ENCODE results near the gene GEMIN7.

The GEMIN7 gene

DNA sequence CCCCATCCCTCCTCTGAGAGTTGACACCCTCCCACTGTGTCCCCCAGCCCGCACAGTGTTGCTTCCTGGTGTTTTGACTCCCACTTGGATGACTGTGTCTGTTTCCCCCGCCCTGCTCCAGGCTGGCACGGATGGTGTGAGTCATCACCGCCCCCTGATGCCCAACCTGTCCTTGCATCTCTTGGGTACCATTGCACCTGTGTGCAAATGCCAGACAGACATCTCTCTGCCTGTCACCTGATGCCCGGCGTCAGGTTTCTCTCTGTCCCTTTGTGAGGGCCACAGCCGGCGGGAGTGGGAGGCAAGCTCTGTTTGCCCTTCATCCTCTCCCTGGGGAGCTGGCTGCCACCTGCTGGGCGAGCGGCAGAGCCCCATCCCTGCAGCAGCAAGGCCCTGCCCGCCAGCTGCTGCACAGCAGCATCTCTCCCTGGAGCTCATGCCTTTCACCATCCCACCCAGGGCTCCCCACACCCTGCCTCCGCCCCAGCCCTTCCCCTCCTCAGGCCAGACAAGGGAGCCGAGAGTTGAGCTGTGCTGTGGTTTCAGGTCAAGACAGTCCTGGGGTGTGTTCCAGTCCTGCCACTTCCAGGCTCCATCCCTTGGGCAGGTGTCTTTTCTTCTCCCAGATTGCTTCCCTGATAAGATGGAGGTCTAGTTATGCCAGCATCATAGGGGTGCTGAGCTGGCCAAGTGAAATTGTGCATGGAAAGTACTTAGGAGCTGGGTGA is 52.0 kb downstream of the GEMIN7 start:
- no peak for DNase-seq (ENCODE audit: low read depth)
- TF ChIP-seq CTCF (conservative IDR thresholded peaks at IDR 0.05; ENCODE audit: low read depth, low read length) = peak; percentile 65
- no peak overlapping the region for H3K4me3 ChIP-seq (ENCODE audit: low read length)

GRCh38 chr19:45133661-45134060 is 54.6 kb downstream of the GEMIN7 start:
- TF ChIP-seq CTCF (conservative IDR thresholded peaks at IDR 0.05; ENCODE audit: low read depth, low read length) = no peak
- H3K4me3 ChIP-seq (ENCODE audit: low read length) = no peak overlapping the region
- DNase-seq (ENCODE audit: low read depth) = no peak

GRCh38 chr19:45135176-45135885 is 56.3 kb downstream of the GEMIN7 start:
- no peak overlapping the region for H3K4me3 ChIP-seq (ENCODE audit: low read length)
- no peak for DNase-seq (ENCODE audit: low read depth)
- no peak for TF ChIP-seq CTCF (conservative IDR thresholded peaks at IDR 0.05; ENCODE audit: low read depth, low read length)

GRCh38 chr19:45136507-45137178 is 57.6 kb downstream of the GEMIN7 start:
- TF ChIP-seq CTCF (conservative IDR thresholded peaks at IDR 0.05; ENCODE audit: low read depth, low read length) = no peak
- no peak overlapping the region for H3K4me3 ChIP-seq (ENCODE audit: low read length)
- DNase-seq (ENCODE audit: low read depth) = no peak

DNA sequence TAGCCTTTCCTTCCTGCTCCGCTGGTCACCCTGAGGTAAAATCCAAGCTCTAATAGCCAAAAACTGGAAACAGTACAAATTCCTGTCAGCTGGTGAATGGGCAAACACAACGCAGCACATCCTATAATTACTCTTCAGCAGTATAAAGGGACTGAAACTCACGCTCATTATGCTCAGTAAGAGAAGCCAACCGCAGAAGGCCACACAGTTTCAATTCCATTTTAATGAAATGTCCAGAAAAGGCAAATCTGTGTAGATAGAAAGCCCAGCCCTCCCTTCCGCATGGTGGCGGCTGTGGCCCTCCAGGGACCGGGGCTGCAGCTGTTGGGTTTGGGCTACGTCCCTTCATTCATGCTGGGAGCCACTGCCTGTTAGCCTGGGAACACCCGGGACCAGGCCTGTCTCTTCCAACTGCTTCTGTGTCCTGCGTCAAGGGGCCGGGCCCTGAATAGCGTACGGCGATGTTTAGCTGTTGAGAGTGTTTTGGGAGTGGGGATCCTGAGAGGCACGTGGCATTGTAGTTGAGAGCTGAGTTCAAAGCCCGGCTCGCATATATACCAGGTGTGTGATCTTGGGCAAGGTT is 58.2 kb downstream of the GEMIN7 start:
- DNase-seq (ENCODE audit: low read depth) = no peak
- TF ChIP-seq CTCF (conservative IDR thresholded peaks at IDR 0.05; ENCODE audit: low read depth, low read length) = no peak
- H3K4me3 ChIP-seq (ENCODE audit: low read length) = no peak overlapping the region

- TF ChIP-seq CTCF (conservative IDR thresholded peaks at IDR 0.05; ENCODE audit: low read depth, low read length) = no peak
- no peak for DNase-seq (ENCODE audit: low read depth)
- H3K4me3 ChIP-seq (ENCODE audit: low read length) = no peak overlapping the region
Observed at GRCh38 chr19:45138303-45138751, 59.3 kb downstream of the GEMIN7 start.
